ENCODE measurements around the gene LDLRAD2.

LDLRAD2 gene

GRCh38 chr1:21842606-21843162 is 30.6 kb downstream of the LDLRAD2 start:
- no peak for DNase-seq (ENCODE audit: low read depth in 2 of 2)

GRCh38 chr1:21843208-21843607 is 31.1 kb downstream of the LDLRAD2 start:
- DNase-seq (ENCODE audit: low read depth in 2 of 2), result no peak

GRCh38 chr1:21843996-21844395 is 31.9 kb downstream of the LDLRAD2 start:
- DNase-seq (ENCODE audit: low read depth in 2 of 2), result no peak

- no peak for DNase-seq (ENCODE audit: low read depth in 2 of 2)
These were observed 33.9 kb downstream of the LDLRAD2 start for GRCh38 chr1:21845646-21846641.

GRCh38 chr1:21847223-21848205 is 35.4 kb downstream of the LDLRAD2 start:
- no peak for DNase-seq (ENCODE audit: low read depth in 2 of 2)

GRCh38 chr1:21848524-21849174 is 36.6 kb downstream of the LDLRAD2 start:
- DNase-seq (ENCODE audit: low read depth in 2 of 2), result no peak

GRCh38 chr1:21849909-21850576 is 38.0 kb downstream of the LDLRAD2 start:
- no peak for DNase-seq (ENCODE audit: low read depth in 2 of 2)

- DNase-seq (ENCODE audit: low read depth in 2 of 2), result no peak
These were observed 39.6 kb downstream of the LDLRAD2 start for GRCh38 chr1:21851430-21852250.

GRCh38 chr1:21852282-21853130 is 40.4 kb downstream of the LDLRAD2 start:
- no peak for DNase-seq (ENCODE audit: low read depth in 2 of 2)

GRCh38 chr1:21853131-21853427 is 41.0 kb downstream of the LDLRAD2 start:
- DNase-seq (ENCODE audit: low read depth in 2 of 2), result no peak

- DNase-seq (ENCODE audit: low read depth in 2 of 2), result no peak
These were observed 42.2 kb downstream of the LDLRAD2 start for GRCh38 chr1:21854090-21854750.

- DNase-seq (ENCODE audit: low read depth in 2 of 2), result no peak
These were observed 42.7 kb downstream of the LDLRAD2 start for GRCh38 chr1:21854751-21855131.

- no peak for DNase-seq (ENCODE audit: low read depth in 2 of 2)
These were observed 43.4 kb downstream of the LDLRAD2 start for GRCh38 chr1:21855257-21856096.

- DNase-seq (ENCODE audit: low read depth in 2 of 2), result no peak
These were observed 45.2 kb downstream of the LDLRAD2 start for GRCh38 chr1:21857142-21857839.

- no peak for DNase-seq (ENCODE audit: low read depth in 2 of 2)
These were observed 46.0 kb downstream of the LDLRAD2 start for GRCh38 chr1:21857840-21858670.

- no peak for DNase-seq (ENCODE audit: low read depth in 2 of 2)
These were observed 47.7 kb downstream of the LDLRAD2 start for GRCh38 chr1:21859669-21860179.

Data from stimulated activated CD8-positive, alpha-beta memory T cell treated with anti-CD3 and anti-CD28 coated beads, Interleukin-2, amount 100 ng/mL, for 1 hour (primary cell).